Cardiac muscle cell (in vitro differentiated cells and primary cell): ENCODE results near the gene ALCAM. TPM values are rescaled to one million over a fixed set of nuclear protein-coding genes. Genes with fewer than 3 reads are reported as not detected.

ENCODE experiments used
- DNase-seq, 2 donors: peaks; one replicate each; pipeline versions ENCODE4 v3.0.0 to v3.0.0-alpha.2; 2010 to 2017; ENCODE audit warnings: low read depth in 1 of 2, low spot score in 1 of 2
- H3K27ac ChIP-seq: fragments of 200-600 bp; sonication (generic); 2 replicates; pipeline ENCODE4 v1.5.1; 2016
- H3K27me3 ChIP-seq: fragments of 200-600 bp; sonication (generic); 2 replicates; pipeline ENCODE4 v1.6.0; 2016; ENCODE audit warnings: control low read depth
- H3K36me3 ChIP-seq: fragments of 200-600 bp; sonication (generic); 2 replicates; pipeline ENCODE4 v1.5.1; 2016; ENCODE audit warnings: control low read depth
- H3K4me1 ChIP-seq: fragments of 200-600 bp; sonication (generic); 2 replicates; pipeline ENCODE4 v1.8.1; 2017; ENCODE audit warnings: low read depth, mild to moderate bottlenecking, mixed run types
- H3K4me3 ChIP-seq: fragments of 200-600 bp; sonication (generic); 2 replicates; pipeline ENCODE4 v1.5.1; 2016; ENCODE audit warnings: mild to moderate bottlenecking
- H3K9me3 ChIP-seq: fragments of 200-600 bp; sonication (generic); 2 replicates; pipeline ENCODE4 v1.5.1; 2017; ENCODE audit warnings: low read depth, mild to moderate bottlenecking, control low read depth
- polyA plus RNA-seq: library from polyadenylated mRNA; unstranded; fragments of >200 nt; fragmentation: Nextera tagmentation; extraction: Ambion mirVana; gene quantifications from 2 replicates; pipeline ENCODE4 v1.2.1, GENCODE V29; 2016
- total RNA-seq: library from RNA; depleted of rRNA; stranded (reverse); fragments of >200 nt; gene quantifications from 2 replicates; pipeline ENCODE4 v1.2.3, GENCODE V29; 2016
- TF ChIP-seq, protein P1 (sequence below): IDR thresholded peaks from 2 replicates; pipeline ENCODE4 v1.5.1; 2012; ENCODE audit warnings: low read depth, mild to moderate bottlenecking, low read length

Gene ALCAM
- total and polyA plus RNA-seq, 2 experiments from 2014 or later = 15.3 to 28.9 TPM

DNA sequence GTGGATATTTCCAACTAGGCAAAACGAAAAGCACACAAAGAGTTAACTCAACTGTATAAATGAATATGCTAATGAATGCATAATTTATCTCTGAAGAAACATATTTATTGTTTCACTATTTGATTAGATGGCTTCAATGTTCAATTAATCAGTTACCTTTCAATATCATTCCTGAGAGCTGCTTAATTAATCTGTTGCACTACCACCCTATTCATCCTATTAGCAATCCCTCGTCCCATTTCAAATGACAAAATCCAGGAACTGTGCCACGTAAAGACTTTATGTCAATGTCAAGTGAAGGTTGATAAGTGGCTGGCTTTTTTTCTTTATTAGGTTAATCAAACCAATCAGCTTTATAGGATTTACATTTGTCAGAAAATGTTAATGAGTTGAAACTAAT is 82.7 kb downstream of the ALCAM start:
- no peaks in the 10 kb centered on the region for H3K27me3 ChIP-seq
- H3K4me1 ChIP-seq = peaks cover 20% of the 10 kb centered on the region
- DNase-seq = no peak
- no peak overlapping the region for H3K4me3 ChIP-seq
- TF ChIP-seq, protein P1, sequence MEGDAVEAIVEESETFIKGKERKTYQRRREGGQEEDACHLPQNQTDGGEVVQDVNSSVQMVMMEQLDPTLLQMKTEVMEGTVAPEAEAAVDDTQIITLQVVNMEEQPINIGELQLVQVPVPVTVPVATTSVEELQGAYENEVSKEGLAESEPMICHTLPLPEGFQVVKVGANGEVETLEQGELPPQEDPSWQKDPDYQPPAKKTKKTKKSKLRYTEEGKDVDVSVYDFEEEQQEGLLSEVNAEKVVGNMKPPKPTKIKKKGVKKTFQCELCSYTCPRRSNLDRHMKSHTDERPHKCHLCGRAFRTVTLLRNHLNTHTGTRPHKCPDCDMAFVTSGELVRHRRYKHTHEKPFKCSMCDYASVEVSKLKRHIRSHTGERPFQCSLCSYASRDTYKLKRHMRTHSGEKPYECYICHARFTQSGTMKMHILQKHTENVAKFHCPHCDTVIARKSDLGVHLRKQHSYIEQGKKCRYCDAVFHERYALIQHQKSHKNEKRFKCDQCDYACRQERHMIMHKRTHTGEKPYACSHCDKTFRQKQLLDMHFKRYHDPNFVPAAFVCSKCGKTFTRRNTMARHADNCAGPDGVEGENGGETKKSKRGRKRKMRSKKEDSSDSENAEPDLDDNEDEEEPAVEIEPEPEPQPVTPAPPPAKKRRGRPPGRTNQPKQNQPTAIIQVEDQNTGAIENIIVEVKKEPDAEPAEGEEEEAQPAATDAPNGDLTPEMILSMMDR = no peak
- H3K9me3 ChIP-seq = no peaks in the 10 kb centered on the region
- H3K27ac ChIP-seq = no peak overlapping the region
- no peaks in the 10 kb centered on the region for H3K36me3 ChIP-seq

DNA sequence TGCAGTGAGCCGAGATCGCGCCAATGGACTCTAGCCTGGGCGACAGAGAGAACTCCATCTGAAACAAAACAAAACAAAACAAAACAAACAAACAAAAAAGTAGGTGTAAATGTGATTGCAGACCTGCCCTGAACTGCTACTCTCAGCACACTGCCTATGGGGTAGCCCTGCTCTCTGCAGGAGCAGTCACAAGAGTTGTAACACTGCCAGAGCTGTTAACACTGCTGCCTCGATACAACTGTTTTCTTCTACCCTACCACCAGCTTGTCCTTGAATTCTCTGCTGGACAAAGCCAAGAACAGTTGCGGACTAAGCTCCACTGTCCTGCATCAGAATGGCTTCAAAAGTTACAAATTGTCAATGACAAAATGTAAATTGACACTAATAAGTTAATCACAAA is 89.3 kb downstream of the ALCAM start:
- Histone ChIP-seq H3K27me3 (no peaks in the 10 kb centered on the region), H3K9me3 (no peaks in the 10 kb centered on the region), H3K4me1 (no peaks in the 10 kb centered on the region), H3K27ac (no peak overlapping the region), H3K4me3 (no peak overlapping the region), H3K36me3 (no peaks in the 10 kb centered on the region)
- no peak for DNase-seq
- TF ChIP-seq, protein P1 = no peak

DNA sequence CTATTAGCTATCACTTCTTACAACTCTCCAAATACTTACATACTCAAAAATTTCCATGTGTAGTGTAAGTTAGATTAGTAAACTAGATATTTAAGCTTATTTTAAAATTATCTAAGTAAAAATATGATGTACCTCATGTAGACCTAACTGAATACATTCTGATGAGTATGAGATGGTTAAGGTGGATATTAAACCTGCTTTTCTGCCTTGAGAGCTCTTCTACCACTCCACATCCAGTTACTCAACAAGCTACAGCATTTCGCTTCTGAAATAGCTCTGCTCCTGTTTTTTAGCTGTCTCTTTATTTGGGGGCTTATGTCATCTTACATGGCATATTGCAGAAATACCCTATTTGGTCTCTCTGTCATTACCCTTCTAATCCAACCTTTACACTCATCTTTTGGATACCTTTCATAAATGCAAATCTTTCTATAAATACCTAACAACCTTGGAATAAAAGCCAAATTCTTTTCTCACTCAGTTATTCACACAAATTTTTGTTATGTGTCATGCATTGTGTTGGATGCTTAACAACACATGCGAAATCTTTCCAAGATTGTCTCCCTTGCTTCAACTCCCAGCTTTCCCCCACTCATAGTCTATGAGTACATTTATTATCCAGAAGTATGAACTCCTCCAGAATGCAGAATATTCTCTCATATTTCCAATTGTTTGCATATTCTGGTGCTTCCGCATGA is 92.0 kb downstream of the ALCAM start:
- no peaks in the 10 kb centered on the region for H3K36me3 ChIP-seq
- H3K9me3 ChIP-seq = no peaks in the 10 kb centered on the region
- H3K4me1 ChIP-seq = no peaks in the 10 kb centered on the region
- H3K27me3 ChIP-seq = no peaks in the 10 kb centered on the region
- TF ChIP-seq, protein P1 = no peak
- DNase-seq = peak in 1 of 2 donors; percentile 11
- no peak overlapping the region for H3K27ac ChIP-seq
- no peak overlapping the region for H3K4me3 ChIP-seq

DNA sequence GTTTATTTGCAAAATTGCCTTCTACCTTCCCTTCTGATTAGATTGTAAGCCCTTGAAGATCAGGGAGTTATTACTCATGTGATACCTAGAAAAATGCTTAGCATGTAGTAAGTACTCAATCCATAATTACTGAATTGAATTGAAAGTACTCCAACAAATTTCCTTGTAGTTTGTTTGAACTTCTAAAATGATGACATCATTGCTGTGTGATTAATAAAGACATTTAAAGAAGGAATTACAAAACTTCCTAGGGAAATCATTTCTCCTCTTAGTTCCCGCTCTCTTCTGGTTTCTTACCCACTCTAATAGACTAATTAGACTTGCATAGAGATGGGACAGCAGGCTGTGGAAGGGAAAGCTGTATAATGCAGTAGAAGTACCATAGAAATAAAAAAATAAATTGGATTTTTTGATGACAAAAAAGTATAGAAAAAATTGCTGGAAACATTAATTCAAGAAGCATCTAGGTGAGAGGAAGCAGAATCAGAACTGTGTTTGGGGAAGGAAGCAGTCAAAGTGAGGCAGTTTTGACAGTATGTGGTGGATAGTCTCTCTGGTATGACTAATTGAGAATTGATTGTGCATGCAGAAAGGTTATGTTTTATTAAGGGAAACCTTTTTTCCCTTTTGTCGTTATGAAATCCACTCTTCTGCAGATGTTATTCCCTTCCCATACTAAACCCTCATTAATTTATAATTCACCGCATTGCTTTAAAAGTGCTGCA is 93.0 kb downstream of the ALCAM start:
- Histone ChIP-seq H3K27ac (no peak overlapping the region), H3K9me3 (no peaks in the 10 kb centered on the region), H3K4me3 (no peak overlapping the region), H3K36me3 (no peaks in the 10 kb centered on the region), H3K4me1 (no peaks in the 10 kb centered on the region), H3K27me3 (no peaks in the 10 kb centered on the region)
- no peak for DNase-seq
- TF ChIP-seq, protein P1 = no peak

DNA sequence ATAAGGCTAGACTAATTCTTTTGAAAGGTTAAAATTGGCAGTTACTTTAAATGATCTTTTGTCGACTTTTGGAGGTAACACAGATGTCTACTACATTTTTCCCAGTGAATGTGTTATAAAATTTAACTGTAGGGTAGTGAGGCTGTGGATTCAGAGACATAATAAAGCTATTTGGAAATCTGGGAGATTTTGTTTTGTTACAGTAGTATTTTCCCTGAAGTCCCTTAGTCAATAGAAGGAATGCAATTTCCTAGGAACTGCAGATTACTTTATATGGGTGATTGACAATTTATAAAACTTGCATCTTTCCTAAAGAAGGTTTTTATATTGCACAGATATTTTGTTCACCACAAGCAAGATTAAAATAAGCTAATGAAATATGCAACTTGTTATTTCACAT is 96.9 kb downstream of the ALCAM start:
- Histone ChIP-seq H3K36me3 (no peaks in the 10 kb centered on the region), H3K4me3 (no peak overlapping the region), H3K4me1 (peaks cover 14% of the 10 kb centered on the region), H3K27ac (no peak overlapping the region), H3K27me3 (no peaks in the 10 kb centered on the region), H3K9me3 (no peaks in the 10 kb centered on the region)
- DNase-seq = no peak
- TF ChIP-seq, protein P1 = no peak
